Pulmonary artery endothelial cell (primary cell): ENCODE data around the gene MYO16. TPM values are rescaled to one million over a fixed set of nuclear protein-coding genes. Genes with fewer than 3 reads are reported as not detected.

Experiments used
- DNase-seq: peaks from one replicate; pipeline ENCODE4 v3.0.0-alpha.2; 2011; ENCODE audit warnings: low read depth, low spot score
- total RNA-seq: library from RNA; depleted of rRNA; stranded (reverse); fragments of >200 nt; gene quantifications from 2 replicates; pipeline ENCODE4 v1.2.3, GENCODE V29; 2014

Gene MYO16
- total RNA-seq, 1 donor from 2014 or later: not detected

DNA sequence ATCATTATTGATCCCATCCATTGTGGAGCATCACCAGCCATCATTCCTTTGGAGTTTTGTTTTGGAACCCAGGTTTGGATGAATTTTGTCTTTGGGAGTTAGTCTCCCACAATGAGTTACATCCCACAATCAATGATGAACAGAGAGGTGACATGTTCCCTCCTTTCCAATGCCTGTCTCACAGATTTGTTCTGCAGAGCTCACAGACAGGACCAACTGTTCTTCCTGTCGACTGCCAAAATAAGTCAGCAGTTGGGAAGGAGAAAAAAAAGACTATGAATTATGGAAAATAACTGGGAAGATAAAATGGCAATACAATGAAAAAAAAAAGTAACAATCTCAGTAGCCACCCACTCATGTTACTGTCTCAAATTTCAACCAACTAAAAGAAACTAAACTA, 489.1 kb downstream of the MYO16 start:
- no peak for DNase-seq

DNA sequence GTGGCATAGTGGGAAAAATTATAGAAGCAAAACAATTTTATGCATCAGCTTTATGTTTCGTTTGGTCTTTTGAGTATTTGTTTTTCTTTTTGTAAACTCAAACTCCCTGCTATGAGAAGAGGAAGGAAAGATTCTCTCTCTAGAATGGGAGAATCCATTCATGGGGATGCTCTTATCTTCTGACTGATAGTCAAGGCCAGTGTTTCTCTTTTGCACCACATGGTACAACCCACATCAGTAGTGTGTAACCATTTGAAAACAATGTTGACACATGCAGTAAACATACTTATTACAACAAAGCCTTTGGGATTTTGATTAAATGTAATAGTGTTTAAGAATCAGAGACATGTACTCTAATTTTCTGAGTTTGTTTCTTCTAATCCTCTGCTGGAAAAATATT, 490.5 kb downstream of the MYO16 start:
- no peak for DNase-seq

DNA sequence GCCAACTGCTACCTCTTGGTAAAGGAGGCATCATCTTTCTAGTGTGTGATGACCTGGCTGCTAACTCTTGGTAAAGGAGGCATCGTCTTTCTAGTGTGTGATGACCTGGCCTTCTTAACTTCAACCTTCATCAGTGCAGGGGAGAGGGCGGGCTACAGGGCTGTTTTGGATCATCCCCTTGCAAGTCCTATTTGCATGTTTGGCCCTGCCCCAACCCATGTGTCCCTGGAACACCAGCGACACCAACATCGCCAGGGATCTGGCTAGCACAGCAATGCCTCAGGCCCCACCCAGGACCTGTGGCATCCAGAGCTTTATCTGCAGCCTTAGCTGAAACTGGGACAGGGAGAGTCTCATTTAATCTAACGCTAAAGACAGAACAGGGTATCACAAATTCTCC, 492.4 kb downstream of the MYO16 start:
- DNase-seq: no peak

DNA sequence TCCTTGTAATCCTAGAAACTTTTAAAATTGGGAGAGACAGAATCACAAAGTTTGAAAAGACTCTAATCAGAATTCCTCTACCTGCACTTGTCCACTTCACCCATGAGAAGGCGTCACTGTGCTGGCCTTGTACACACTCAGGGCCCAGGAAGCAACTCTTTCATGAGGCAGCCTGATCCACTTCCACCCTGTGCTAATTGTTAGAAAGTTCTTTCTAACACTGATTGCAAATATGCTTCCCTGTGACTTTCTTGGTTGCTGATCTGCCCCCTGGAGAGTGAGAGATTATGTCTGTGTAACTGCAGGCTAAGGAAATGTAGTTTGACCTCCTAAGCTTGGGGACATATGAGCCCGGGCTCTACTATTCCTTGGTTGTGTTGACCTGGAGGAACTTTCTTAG, 494.6 kb downstream of the MYO16 start:
- no peak for DNase-seq

DNA sequence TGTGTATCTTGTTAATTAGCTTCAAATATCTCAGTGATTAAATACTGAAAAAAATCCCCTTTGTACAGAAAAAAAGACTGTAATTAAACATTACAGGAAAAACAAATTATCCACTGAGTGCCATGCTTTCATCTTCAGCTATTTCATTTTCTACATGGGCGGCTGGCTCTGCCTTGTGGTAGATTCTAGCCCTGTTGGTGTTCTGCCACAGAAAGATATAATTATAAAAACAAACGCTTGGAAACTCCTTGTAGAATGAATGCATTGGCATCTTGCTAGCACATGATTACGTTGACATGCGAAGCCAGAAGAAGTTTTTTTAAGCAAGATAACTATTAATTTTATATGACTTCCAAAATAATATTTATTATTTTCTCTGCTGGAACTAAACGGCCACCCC, 496.8 kb downstream of the MYO16 start:
- no peak for DNase-seq

DNA sequence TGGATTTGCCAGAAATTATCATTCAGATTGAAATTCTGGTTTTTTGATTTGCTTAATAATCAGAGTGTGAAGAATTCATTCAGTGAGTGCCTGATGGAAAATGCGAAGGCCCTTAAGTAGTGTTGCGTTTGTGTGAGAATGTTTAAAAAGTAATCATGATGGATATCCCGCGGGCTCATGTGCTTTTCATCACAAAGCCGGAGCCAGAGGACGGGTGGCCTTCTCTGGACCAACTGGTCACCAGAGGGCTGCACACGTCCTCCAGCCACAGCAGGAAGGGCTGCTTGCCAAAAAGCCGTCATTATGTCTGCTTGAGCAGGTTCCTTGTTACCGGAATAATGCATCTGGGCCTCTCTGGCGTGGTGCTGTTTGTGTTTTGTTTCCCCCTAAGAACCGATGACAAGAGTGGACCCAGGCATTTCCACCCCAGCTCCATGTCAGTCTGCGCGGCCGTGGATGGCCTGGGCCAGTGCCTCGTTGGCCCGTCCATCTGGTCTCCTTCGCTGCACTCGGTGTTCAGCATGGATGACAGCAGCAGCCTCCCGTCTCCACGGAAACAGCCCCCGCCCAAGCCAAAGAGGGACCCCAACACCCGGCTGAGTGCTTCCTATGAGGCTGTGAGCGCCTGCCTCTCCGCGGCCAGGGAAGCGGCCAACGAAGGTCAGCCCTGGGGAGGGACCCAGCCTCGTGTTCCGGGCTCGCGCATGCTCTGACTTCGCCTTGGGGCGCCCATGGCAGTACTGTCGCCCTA, 497.7 kb downstream of the MYO16 start:
- no peak for DNase-seq

DNA sequence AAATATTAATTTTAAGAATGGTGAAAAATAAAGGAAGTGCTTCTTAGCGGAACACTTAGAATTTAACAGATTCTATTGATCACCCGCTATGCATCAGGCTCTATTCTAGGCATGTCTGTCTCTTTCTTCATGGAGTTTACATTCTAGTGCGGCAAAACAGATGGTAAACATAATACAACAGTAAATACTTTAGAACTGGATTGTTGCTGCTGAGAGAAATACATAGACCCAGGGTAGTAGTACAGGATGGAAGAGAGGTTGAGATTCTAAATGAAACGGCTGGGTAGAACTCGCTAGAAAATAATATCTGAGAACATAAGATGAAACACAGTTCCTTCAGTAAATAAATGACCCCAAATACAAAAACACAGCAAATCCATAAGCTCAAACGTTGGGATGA, 498.7 kb downstream of the MYO16 start:
- no peak for DNase-seq

DNA sequence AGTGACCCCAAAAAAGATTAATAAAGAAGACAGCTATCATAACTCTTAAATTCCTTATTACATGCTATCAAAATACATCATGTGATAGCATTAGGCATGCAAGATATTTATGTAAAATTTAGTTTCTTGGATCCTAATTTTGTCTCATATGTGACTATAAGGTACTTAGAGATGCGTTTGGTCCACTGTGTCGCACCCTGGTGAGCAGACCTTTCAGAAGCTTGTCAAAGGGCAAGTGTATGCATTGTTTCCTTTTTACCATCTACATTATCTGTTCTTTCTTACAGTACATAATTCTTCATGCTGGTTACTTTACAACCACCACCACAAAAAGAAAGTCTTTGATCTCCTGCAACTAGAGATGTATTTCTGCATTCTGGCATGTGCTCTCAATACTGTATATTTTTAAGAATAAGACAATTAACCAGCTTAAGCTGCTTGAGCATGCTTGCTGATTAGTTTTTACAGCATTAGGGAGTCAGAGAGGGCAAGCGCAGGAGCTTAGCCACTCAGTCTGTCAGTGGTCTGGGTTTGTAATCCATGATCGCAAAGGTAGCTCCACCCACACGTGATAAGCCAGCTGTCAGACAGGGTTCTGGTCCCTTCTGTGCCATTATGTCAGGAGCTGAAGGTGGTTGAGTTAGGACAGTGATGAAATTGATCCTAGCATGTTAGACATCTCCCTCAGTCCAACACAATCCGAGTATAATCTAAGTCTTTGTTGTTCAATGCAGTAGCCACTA, 500.9 kb downstream of the MYO16 start:
- DNase-seq: no peak

DNA sequence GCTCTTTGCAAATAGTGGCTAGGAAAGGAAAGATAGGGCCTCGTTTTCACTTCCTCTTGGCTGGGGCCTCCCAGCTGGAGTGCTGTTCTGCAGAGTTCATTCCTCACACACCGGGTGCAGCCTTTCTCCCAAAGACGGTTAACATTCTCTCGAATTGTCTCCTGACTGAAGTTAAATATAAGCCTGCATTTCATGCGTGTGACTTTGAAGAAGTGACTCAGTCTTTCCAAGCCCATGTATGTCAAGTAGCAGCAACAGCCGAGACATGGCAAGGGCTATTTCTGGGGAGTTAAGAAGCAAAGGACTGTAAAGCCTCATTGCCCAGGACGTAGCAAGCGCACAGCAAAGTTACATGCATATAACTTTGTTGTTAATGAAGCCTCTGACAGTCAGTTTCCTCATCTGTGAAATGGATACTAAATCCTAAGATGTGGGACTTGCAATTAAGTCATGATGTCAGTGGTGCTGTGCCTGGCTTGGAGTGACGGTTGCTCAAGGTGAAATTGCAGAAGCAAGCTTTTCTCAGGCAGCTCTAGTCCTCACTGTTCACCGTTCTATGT, 502.4 kb downstream of the MYO16 start:
- DNase-seq: no peak

DNA sequence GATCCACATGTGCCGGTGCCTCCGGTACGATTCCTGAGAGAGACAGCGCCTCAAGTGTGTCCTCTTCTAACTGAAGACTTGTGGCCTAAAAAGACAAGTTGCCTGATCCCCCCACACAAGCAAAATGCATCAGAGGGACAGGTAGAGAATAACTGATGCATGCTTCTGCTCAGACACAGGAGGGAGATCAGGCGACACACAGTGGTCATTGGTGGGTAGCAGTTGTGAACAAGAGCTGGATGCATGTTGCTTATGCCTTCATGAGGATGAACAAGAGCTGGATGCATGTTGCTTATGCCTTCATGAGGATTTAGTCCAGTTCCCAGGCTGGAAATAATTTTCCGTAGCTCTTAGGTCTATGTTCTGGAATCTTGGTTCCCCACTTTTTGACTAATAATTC, 505.6 kb downstream of the MYO16 start:
- DNase-seq: no peak

DNA sequence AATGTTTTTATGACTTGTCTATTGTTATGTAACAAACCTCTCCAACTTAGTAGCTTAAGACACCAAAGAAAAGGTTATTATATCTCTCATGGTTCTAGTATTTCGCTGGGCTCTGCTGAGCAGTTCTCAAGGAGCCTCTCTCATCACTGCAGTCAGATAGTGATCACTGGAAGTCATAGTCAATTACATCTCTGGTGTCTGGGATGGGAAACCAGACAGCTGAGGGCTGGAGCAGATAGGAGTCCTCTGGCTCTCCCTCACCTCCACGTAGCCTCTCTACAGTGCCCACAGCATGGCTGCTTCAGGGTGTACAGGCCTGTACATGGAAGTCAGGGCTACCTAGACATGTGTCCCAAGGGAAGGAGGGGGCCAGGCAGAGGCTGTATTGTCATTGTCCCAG, 507.5 kb downstream of the MYO16 start:
- no peak for DNase-seq

DNA sequence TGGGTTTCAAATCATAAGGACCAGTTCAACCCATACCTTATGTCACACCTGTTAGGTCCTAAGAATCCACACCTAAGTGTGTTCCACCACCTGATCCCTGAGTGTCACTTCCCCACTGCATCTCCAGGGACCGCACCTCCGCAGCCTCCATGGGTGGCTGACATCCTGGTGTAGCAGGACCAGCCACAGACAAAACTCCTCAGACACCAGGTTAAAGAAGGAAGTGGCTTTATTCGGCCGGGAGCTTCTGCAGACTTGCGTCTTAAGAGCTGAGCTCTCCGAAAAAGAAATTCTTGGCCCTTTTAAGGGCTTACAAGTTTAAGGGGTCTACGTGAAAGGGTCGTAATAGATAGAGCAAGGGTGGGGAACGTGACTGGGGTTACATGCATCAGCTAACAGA, 509.9 kb downstream of the MYO16 start:
- DNase-seq: no peak

DNA sequence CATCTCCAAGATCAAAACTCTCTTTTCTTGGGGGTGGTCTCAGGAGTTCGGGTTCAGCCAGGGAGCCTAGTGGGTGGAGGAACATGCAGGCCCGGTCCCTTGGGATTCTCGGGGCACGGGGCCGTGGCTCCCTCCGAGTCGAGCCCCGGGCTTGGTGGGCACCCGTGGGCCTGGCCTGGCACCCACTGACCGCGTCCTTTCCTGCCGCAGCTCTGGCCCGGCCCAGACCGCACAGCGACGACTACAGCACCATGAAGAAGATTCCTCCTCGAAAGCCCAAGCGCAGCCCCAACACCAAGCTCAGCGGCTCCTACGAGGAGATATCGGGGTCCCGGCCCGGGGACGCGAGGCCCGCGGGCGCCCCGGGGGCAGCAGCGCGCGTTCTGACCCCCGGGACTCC, 510.6 kb downstream of the MYO16 start:
- DNase-seq: no peak

DNA sequence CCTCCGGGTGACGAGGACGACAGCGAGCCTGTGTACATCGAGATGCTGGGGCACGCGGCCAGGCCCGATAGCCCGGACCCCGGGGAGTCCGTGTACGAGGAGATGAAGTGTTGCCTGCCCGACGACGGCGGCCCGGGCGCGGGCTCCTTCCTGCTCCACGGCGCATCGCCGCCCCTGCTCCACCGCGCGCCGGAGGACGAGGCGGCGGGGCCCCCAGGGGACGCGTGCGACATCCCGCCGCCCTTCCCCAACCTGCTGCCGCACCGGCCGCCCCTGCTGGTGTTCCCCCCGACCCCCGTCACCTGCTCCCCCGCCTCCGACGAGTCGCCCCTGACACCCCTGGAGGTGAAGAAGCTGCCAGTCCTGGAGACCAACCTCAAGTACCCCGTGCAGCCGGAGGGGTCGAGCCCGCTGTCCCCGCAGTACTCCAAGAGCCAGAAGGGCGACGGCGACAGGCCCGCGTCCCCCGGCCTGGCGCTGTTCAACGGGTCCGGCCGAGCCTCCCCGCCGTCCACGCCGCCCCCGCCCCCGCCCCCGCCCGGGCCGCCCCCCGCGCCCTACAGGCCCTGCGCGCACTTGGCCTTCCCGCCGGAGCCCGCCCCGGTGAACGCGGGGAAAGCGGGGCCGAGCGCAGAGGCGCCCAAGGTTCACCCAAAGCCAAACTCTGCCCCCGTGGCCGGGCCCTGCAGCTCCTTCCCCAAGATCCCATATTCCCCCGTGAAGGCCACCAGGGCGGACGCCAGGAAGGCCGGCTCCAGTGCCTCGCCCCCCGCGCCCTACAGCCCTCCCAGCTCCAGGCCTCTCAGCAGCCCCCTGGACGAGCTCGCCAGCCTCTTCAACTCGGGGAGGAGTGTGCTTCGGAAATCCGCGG, 511.3 kb downstream of the MYO16 start:
- no peak for DNase-seq

DNA sequence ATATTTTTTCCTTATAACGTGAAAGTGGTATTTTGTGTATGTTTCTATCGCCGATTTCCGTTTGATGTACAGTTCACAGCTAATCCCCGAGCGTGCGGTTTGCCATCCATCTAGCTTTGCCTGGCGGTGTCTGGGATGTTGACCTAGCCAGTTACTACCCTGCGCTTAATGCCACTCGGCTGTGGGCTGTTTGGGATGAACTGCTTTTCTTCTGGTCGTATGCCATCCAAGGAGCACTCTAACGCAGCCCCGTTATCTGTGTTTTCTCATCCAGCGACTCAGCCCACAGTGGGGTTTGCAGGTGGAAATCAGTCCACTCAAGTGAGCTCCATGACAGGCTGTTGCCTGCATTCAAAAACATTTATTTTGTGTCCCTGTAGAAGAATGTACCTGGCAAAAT, 512.3 kb downstream of the MYO16 start:
- DNase-seq: no peak

DNA sequence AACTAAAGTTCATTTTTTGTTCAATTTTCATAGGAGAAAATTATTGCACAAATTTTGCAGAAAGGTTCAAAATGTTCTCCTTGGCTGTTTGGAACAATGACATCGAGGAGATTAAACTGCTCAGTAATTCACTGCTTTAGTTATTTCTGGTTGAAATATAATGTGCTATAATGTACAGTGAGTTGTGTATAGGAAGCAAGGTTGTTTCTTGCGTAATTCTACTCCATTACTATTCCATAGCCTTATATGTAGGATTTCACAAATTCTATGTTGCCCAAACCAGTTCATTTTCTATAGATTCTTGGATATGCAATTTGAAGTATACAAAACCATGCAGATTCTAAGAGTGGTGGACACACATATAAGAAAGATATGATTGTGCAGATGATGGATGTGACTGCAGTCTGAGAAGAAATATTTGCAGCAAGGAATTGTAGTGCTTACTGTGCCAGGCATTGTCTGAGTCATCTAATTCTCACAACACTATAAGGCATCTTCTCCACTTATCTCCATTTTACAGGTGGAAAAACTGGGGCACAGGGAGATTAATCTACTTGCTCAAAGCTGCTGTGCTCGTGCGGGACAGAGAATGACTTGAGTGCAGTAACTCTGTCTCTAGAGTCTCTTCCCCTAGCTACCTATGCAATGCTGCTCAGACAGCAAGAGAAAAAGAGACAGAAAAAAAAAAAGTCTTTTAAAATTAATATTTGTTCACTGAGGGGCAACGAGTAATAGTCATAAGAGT, 515.5 kb downstream of the MYO16 start:
- no peak for DNase-seq

DNA sequence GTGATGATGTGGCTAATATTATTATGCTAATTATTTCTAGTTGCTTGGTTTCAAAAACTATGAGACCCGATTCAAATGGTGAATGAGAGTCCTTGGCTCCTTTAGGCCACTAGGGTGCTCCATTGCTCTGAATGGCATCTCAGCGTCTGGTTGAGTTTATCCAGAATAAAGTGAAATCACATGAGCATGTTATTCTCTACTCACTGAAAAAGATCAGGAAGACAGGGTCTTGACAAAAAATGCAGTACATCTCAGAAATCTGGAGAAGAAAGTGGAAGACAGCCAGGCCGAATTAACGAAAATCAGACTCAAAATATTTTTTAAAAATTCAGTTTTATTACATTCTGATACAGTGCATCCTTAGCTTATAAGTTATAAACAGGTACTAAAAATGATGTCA, 516.2 kb downstream of the MYO16 start:
- no peak for DNase-seq

DNA sequence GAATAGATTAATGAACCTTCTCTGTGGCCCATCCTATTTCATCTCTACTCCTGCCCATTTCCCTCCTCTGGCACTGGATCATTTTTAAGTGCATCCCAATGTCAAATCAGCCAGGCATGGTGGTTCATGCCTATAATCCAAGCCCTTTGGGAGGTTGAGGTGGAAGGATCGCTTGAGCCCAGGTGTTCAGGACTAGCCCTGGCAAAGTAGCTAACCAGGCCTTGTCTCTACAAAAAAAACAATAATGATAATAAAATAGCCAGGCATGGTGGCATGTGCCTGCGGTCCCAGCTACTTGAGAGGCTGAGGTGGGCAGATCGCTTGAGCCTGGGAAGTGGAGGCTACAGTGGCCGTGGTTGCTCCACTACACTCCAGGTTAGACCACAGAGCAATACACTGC, 517.0 kb downstream of the MYO16 start:
- DNase-seq: no peak

DNA sequence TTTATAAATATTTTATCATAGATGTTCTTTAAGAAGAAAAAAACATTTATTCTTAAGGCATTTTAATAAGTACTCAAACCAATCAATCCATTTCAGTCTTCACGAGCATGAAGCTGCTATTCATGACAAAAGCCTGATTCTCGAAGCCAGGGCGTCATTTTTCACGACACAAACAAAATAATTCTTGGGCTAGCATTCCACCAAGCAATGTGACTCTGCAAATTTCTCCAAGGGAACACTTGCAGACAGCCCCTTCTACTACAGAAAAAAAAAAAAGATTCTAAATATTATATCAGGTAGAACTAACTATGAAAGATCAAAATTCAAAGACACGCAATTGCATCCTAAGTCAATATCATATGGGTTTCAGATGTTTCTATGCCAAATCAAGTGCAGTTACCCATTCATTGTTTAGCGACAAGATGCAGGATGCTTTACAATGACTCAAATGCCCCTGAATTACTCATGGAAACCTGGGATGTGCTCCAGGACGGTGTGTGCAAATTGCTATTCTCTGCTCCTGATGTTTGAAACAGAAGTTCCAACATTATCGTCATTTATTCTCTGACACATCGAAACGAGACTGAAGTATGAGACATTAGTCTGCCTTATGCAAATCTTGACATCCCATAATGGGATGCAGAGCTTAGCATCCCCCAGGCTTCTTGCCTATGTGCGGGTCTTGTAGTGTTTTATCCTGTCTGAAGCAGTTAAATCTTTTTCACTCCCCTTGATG, 517.7 kb downstream of the MYO16 start:
- peak; percentile 39 for DNase-seq

DNA sequence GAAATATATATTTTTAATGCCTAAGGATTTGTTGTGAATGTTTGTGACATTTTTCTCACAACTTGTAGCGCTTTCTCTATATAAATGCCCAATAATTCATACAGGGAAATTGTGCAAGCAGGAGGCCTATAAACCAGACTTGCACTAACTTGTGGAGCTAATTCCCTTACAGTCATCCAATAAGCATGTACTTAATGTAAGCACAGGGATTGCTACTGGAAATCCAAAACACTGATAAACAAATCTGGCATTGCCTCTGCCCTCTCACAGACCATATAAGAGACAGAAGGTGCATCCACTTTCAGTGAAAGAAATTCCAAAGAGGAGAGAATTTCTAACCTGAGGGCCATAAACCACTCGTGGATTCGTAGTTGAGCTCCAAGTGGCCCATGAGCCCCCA, 518.8 kb downstream of the MYO16 start:
- DNase-seq: no peak

DNA sequence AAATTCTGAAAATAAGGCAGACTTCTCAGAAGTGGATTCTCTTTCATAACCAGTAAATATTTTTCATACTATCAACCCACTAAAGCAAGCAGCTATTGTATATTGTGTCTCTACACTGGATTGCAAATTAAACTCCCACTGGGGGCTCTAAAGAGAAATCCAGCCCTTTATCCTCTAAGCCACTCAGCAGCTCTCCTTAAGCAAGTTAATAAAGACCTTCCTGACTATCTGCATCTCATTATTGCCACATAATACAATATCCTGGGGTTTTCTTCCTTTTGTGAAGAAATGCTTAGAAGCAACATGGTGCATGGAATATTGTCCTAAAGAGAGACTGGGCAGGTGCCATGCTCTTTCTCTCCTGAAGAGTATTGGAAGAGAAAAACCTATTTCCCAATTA, 521.3 kb downstream of the MYO16 start:
- DNase-seq: no peak
